ENCODE measurements around the gene ID3.

ID3 gene

DNA sequence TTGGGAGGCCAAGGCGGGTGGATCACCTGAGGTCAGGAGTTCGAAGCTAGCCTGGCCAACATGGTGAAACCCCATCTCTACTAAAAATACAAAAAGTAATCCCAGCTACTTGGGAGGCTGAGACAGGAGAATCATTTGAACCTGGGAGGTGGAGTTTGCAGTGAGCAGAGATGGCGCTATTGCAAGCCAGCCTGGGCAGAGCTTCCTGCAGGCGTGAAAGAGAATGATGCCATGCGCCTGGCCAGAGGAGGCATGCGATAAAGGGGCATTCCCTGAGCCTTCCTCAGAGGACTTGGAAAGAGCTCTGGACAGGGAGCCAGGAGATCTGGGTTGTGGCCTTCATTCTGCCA is 31.4 kb downstream of the ID3 start:
- TF ChIP-seq MAX (IDR thresholded peaks at IDR 0.05; ENCODE audit: low read depth, low read length): no peak
- TF ChIP-seq, protein P1, sequence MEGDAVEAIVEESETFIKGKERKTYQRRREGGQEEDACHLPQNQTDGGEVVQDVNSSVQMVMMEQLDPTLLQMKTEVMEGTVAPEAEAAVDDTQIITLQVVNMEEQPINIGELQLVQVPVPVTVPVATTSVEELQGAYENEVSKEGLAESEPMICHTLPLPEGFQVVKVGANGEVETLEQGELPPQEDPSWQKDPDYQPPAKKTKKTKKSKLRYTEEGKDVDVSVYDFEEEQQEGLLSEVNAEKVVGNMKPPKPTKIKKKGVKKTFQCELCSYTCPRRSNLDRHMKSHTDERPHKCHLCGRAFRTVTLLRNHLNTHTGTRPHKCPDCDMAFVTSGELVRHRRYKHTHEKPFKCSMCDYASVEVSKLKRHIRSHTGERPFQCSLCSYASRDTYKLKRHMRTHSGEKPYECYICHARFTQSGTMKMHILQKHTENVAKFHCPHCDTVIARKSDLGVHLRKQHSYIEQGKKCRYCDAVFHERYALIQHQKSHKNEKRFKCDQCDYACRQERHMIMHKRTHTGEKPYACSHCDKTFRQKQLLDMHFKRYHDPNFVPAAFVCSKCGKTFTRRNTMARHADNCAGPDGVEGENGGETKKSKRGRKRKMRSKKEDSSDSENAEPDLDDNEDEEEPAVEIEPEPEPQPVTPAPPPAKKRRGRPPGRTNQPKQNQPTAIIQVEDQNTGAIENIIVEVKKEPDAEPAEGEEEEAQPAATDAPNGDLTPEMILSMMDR (IDR thresholded peaks at IDR 0.05; ENCODE audit: low read depth, low read length): no peak
- TF ChIP-seq MYC (IDR thresholded peaks at IDR 0.05; ENCODE audit: low read depth, low read length): no peak
- no peak for TF ChIP-seq POLR2A (IDR thresholded peaks at IDR 0.05; ENCODE audit: extremely low read depth, insufficient read length)
- no peak overlapping the region for H3K4me3 ChIP-seq (ENCODE audit: low read depth, low read length)
- DNase-seq (ENCODE audit: low read depth): no peak

- TF ChIP-seq, protein P1 (IDR thresholded peaks at IDR 0.05; ENCODE audit: low read depth, low read length): no peak
- TF ChIP-seq MYC (IDR thresholded peaks at IDR 0.05; ENCODE audit: low read depth, low read length): no peak
- TF ChIP-seq MAX (IDR thresholded peaks at IDR 0.05; ENCODE audit: low read depth, low read length): no peak
- no peak for TF ChIP-seq POLR2A (IDR thresholded peaks at IDR 0.05; ENCODE audit: extremely low read depth, insufficient read length)
- no peak for DNase-seq (ENCODE audit: low read depth)
- H3K4me3 ChIP-seq (ENCODE audit: low read depth, low read length): no peak overlapping the region
Measured at GRCh38 chr1:23527366-23527765, 31.9 kb downstream of the ID3 start.

- no peak overlapping the region for H3K4me3 ChIP-seq (ENCODE audit: low read depth, low read length)
- DNase-seq (ENCODE audit: low read depth): no peak
- TF ChIP-seq, protein P1 (IDR thresholded peaks at IDR 0.05; ENCODE audit: low read depth, low read length): no peak
- TF ChIP-seq POLR2A (IDR thresholded peaks at IDR 0.05; ENCODE audit: extremely low read depth, insufficient read length) (no peak), MYC (IDR thresholded peaks at IDR 0.05; ENCODE audit: low read depth, low read length) (no peak), MAX (IDR thresholded peaks at IDR 0.05; ENCODE audit: low read depth, low read length) (no peak)
Measured at GRCh38 chr1:23526329-23527041, 32.8 kb downstream of the ID3 start.

GRCh38 chr1:23525558-23526250 is 33.6 kb downstream of the ID3 start:
- TF ChIP-seq MAX (IDR thresholded peaks at IDR 0.05; ENCODE audit: low read depth, low read length): no peak
- TF ChIP-seq, protein P1 (IDR thresholded peaks at IDR 0.05; ENCODE audit: low read depth, low read length): no peak
- no peak for TF ChIP-seq MYC (IDR thresholded peaks at IDR 0.05; ENCODE audit: low read depth, low read length)
- no peak for TF ChIP-seq POLR2A (IDR thresholded peaks at IDR 0.05; ENCODE audit: extremely low read depth, insufficient read length)
- DNase-seq (ENCODE audit: low read depth): no peak
- H3K4me3 ChIP-seq (ENCODE audit: low read depth, low read length): no peak overlapping the region

DNA sequence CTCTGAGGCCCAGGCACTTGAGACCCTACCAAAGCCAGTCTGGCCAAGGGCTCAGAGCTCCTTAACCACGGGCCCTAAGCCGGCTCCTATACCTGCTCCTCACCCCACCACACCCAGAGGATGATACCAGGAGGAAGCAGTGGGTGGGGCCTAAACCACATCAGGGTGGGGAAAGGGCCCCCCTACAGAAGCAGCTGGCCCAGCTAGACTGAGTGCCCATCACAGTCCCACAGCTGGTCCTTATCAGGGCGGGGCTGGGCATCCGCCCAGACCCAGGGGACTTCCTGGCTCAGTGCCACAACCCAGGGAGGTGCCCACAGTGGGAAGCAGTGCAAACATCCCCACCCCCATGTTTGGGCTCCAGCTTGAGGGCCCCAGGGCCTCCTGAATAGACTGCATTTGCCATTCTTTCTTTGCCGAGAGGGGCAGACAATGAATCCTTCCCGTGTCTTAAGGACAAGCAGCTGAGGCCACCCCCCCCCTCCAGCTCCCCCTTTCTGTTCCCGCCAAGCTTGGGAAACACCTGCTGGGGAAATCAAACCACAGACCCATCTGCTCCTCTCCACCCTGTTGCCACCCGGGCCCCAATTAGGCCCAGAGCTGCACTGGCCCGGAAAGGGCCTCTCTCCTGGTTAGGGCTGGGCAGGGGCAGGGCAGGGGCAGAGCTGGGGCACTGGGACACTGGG is 34.4 kb downstream of the ID3 start:
- TF ChIP-seq, protein P1 (IDR thresholded peaks at IDR 0.05; ENCODE audit: low read depth, low read length): no peak
- no peak for TF ChIP-seq MAX (IDR thresholded peaks at IDR 0.05; ENCODE audit: low read depth, low read length)
- TF ChIP-seq MYC (IDR thresholded peaks at IDR 0.05; ENCODE audit: low read depth, low read length): no peak
- TF ChIP-seq POLR2A (IDR thresholded peaks at IDR 0.05; ENCODE audit: extremely low read depth, insufficient read length): no peak
- no peak overlapping the region for H3K4me3 ChIP-seq (ENCODE audit: low read depth, low read length)
- peak; percentile 42 for DNase-seq (ENCODE audit: low read depth)

All from NB4 (cell line).